HepG2 (cell line): Measurements from ENCODE around the gene ING2. TPM values are rescaled to one million over a fixed set of nuclear protein-coding genes. Genes with fewer than 3 reads are reported as not detected.

Experiments used
- ASH2L ChIP-seq: fragments of 300-600, 200-600 bp; sonication (generic); IDR thresholded peaks from 2 replicates; pipeline ENCODE4 v1.7.0; 2017; ENCODE audit warnings: low read depth, mild to moderate bottlenecking, moderate library complexity, mixed read lengths, low read length; ENCODE audit not compliant: insufficient read length
- ATF2 ChIP-seq: sonication (generic); formaldehyde crosslinking; IDR thresholded peaks from 2 replicates; pipeline ENCODE4 v1.4.0; 2020; ENCODE audit warnings: missing genetic modification reagents
- MYPOP ChIP-seq: sonication (generic); formaldehyde crosslinking; IDR thresholded peaks from 2 replicates; pipeline ENCODE4 v1.8.1; 2023; ENCODE audit warnings: mild to moderate bottlenecking, moderate library complexity, missing genetic modification reagents
- PRMT3 ChIP-seq: sonication (generic); formaldehyde crosslinking; IDR thresholded peaks from 2 replicates; pipeline ENCODE4 v1.8.1; 2022; ENCODE audit warnings: low read depth, mild to moderate bottlenecking, moderate library complexity, missing genetic modification reagents, borderline replicate concordance
- THAP9 ChIP-seq: sonication (generic); formaldehyde crosslinking; IDR thresholded peaks from 2 replicates; pipeline ENCODE4; 2020; ENCODE audit warnings: missing genetic modification reagents, mild to moderate bottlenecking, borderline replicate concordance
- ZBTB46 ChIP-seq: sonication (generic); formaldehyde crosslinking; IDR thresholded peaks from 2 replicates; pipeline ENCODE4 v1.4.0; 2020; ENCODE audit warnings: mild to moderate bottlenecking, missing genetic modification reagents, borderline replicate concordance
- ZNF281 ChIP-seq: sonication (generic); formaldehyde crosslinking; IDR thresholded peaks from 2 replicates; pipeline ENCODE4 v1.4.0; 2020; ENCODE audit warnings: missing genetic modification reagents, borderline replicate concordance
- ZNF687 ChIP-seq: sonication (generic); formaldehyde crosslinking; IDR thresholded peaks from 2 replicates; pipeline ENCODE4 v1.5.1; 2020; ENCODE audit warnings: mild to moderate bottlenecking, missing genetic modification reagents, moderate library complexity
- polyA plus RNA-seq, 8 experiments: library from polyadenylated mRNA; depleted of rRNA in 3 of 8; stranded (reverse) in 7 of 8; unstranded in 1 of 8; fragments of >200 nt; fragmentation: Illumina TruSeq in 4 of 8; extraction: Trizol in 4 of 8; gene quantifications; 2 replicates each; pipeline versions ENCODE4 v1.2.1 to v1.2.3, GENCODE V29; 2011 to 2016; ENCODE audit warnings: low read depth in 4 of 8, missing spikeins in 1 of 8, mixed read lengths in 1 of 8; ENCODE audit not compliant: insufficient read depth in 1 of 8
- total RNA-seq, 5 experiments: library from RNA; depleted of rRNA; stranded (reverse); fragments of >200 nt; fragmentation: Illumina TruSeq; extraction: Trizol; gene quantifications; 2 replicates each; pipeline ENCODE4 v1.2.3, GENCODE V29; 2016; ENCODE audit warnings: low read depth in 1 of 5

The ING2 gene
- total and polyA plus RNA-seq, 2 of the 13 experiments (the other 11 are each of a cell fraction or from before 2014, with no cell fraction given): 6.6 to 12.4 TPM

- TF ChIP-seq ZNF687 (CRISPR knock-in tag) (peak; percentile 65), ZBTB46 (CRISPR knock-in tag) (no peak), ATF2 (CRISPR knock-in tag) (peak; percentile 22; the same call in 1 of the 2 replicates), PRMT3 (CRISPR knock-in tag) (no peak), ZNF281 (CRISPR knock-in tag) (peak; percentile 58; the same call in 1 of the 2 replicates), MYPOP (0 out of 2 replicates have a peak, but pooled peaks have one; percentile 42), THAP9 (no peak), ASH2L (peak; percentile 81)
Measured at GRCh38 chr4:183505611-183506388, 942 bp downstream of the ING2 start (continued).
